Measurements from ENCODE around the gene SRBD1.

DNA sequence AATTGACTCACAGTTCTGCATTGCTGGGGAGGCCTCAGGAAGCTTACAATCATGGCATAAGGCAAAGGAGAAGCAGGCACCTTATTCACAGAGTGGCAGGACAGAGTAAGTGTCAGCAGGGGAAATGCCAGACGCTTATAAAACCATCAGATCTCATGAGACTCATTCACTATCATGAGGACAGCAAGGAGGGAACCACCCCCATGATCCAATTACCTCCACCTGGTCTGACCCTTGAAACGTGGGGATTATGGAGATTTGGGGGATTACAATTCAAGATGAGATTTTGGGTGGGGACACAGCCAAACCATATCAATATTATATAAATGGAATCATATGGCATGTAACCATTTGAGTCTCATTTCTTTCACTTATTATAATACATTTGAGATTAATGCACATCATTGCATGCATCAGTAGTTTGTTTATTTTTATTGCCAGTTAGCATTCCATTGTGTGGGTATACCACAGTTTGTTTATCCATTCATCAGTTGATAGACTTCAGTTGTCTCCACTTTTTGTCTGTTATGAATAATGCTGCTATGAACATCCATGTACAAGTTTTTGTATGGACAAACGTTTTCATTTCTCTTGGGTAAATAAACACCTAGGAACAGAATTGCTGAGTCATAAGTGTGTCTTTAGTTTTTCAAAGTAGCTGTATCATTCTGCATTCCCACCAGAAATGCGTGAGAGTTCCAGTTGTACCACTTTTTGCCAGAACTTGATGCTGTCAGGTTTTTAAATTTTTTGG lies 5.8 kb upstream of the SRBD1 start:
- TF ChIP-seq, protein P1, sequence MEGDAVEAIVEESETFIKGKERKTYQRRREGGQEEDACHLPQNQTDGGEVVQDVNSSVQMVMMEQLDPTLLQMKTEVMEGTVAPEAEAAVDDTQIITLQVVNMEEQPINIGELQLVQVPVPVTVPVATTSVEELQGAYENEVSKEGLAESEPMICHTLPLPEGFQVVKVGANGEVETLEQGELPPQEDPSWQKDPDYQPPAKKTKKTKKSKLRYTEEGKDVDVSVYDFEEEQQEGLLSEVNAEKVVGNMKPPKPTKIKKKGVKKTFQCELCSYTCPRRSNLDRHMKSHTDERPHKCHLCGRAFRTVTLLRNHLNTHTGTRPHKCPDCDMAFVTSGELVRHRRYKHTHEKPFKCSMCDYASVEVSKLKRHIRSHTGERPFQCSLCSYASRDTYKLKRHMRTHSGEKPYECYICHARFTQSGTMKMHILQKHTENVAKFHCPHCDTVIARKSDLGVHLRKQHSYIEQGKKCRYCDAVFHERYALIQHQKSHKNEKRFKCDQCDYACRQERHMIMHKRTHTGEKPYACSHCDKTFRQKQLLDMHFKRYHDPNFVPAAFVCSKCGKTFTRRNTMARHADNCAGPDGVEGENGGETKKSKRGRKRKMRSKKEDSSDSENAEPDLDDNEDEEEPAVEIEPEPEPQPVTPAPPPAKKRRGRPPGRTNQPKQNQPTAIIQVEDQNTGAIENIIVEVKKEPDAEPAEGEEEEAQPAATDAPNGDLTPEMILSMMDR (IDR thresholded peaks at IDR 0.05; ENCODE audit: low read length) = no peak
- no peak for TF ChIP-seq EZH2phosphoT487 (IDR thresholded peaks at IDR 0.05; ENCODE audit: low read length)

Measured in MM.1S (cell line).